IPS-20b (cell line): ENCODE data around the gene PPFIA1.

Experiments
- H3K27ac ChIP-seq: one replicate; pipeline ENCODE4 v1.5.1; 2013; ENCODE audit warnings: low read length
- H3K27me3 ChIP-seq: 2 replicates; pipeline ENCODE4 v1.6.1; 2013; ENCODE audit warnings: mild to moderate bottlenecking, low read length, inconsistent platforms; ENCODE audit not compliant: insufficient read depth
- H3K36me3 ChIP-seq: 2 replicates; pipeline ENCODE4 v1.6.1; 2013; ENCODE audit warnings: low read depth, mild to moderate bottlenecking, inconsistent platforms, low read length, moderate library complexity; ENCODE audit not compliant: insufficient read depth
- H3K4me1 ChIP-seq: 2 replicates; pipeline ENCODE4 v1.6.1; 2013; ENCODE audit warnings: mild to moderate bottlenecking, control low read depth, inconsistent platforms, low read length, moderate library complexity; ENCODE audit not compliant: insufficient read depth
- H3K4me3 ChIP-seq: 2 replicates; pipeline ENCODE4 v1.5.1; 2013; ENCODE audit warnings: mild to moderate bottlenecking, low read length, inconsistent platforms
- H3K9ac ChIP-seq: 2 replicates; pipeline ENCODE4 v1.6.1; 2013; ENCODE audit warnings: low read depth, mild to moderate bottlenecking, inconsistent platforms, low read length, moderate library complexity
- H3K9me3 ChIP-seq: 2 replicates; pipeline ENCODE4 v1.6.1; 2013; ENCODE audit warnings: mild to moderate bottlenecking, low read depth, low read length, inconsistent platforms; ENCODE audit not compliant: insufficient read depth

Gene PPFIA1

DNA sequence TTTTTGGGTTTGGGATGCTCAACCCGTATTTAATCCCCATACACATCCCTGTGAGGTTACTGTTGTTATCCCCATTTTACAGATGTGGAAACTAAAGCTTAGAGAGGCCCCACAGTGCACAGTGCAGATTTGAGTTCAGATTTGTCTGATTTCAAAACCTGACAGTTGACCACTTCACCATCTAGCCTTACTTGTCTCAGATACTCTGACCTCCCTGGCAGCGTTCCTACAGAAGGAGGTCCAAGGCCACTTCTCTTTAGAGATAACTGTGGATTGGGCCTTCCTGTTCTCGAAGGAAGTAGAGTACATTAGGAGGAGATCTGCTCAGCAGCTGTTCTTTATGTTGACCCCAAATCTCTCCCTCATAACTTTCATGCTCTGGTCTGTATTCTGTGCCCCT is 81.2 kb downstream of the PPFIA1 start:
- Histone ChIP-seq H3K9me3 (no peaks in the 10 kb centered on the region), H3K27me3 (no peaks in the 10 kb centered on the region), H3K36me3 (peaks cover 94% of the 10 kb centered on the region), H3K4me3 (no peak overlapping the region), H3K4me1 (no peaks in the 10 kb centered on the region), H3K27ac (no peak overlapping the region), H3K9ac (no peak overlapping the region)

- Histone ChIP-seq H3K9me3 (no peaks in the 10 kb centered on the region), H3K36me3 (peaks cover 94% of the 10 kb centered on the region), H3K27ac (no peak overlapping the region), H3K4me3 (no peak overlapping the region), H3K4me1 (no peaks in the 10 kb centered on the region), H3K9ac (no peak overlapping the region), H3K27me3 (no peaks in the 10 kb centered on the region)
Observed at GRCh38 chr11:70352100-70352499, 81.6 kb downstream of the PPFIA1 start.

DNA sequence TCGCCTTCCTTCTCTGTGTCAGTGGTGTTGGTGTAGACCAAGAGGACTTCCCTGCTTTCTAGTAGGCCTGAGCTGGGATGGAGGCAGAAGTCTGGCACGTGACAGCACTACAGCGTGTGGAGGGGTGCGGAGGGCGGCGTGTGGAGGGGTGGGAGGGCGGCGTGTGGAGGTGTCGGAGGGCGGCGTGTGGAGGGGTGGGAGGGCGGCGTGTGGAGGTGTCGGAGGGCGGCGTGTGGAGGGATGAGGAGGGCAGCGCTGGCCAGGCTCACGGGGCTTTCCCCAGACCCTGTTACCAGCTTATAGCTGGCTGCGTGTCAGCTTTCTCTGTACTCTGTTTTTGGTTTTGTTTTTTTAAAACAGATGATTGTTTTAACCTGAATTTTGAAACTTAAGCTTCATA is 82.1 kb downstream of the PPFIA1 start:
- no peaks in the 10 kb centered on the region for H3K27me3 ChIP-seq
- H3K9ac ChIP-seq: no peak overlapping the region
- no peaks in the 10 kb centered on the region for H3K4me1 ChIP-seq
- H3K36me3 ChIP-seq: peaks cover 92% of the 10 kb centered on the region
- no peak overlapping the region for H3K27ac ChIP-seq
- no peak overlapping the region for H3K4me3 ChIP-seq
- no peaks in the 10 kb centered on the region for H3K9me3 ChIP-seq

DNA sequence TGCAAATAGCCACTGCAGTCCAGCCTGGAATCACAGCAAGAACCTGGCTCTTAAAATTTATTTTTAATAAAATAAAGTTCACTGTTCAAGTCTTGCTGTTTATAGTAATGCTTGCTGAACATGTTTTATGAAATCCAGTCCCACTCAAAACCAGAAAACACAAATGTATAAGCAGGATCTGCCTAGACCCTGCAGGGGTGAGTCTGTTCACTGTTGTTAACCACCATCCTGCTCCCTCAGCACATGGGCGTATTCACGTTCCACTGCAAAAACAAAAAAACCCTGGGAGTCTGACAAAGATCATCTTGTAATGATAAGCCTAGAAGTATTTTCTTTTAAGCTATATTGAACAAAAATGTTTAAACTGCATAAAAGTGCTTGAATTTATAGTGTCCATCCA is 82.8 kb downstream of the PPFIA1 start:
- H3K36me3 ChIP-seq: peaks cover 94% of the 10 kb centered on the region
- no peaks in the 10 kb centered on the region for H3K4me1 ChIP-seq
- H3K9ac ChIP-seq: no peak overlapping the region

GRCh38 chr11:70353900-70354568 is 83.5 kb downstream of the PPFIA1 start:
- Histone ChIP-seq H3K36me3 (peaks cover 94% of the 10 kb centered on the region), H3K9me3 (no peaks in the 10 kb centered on the region), H3K27me3 (no peaks in the 10 kb centered on the region), H3K9ac (no peak overlapping the region), H3K4me1 (no peaks in the 10 kb centered on the region), H3K4me3 (no peak overlapping the region), H3K27ac (no peak overlapping the region)

More for the DNA sequence above, 82.8 kb downstream of the PPFIA1 start:
- Histone ChIP-seq H3K27ac (no peak overlapping the region), H3K27me3 (no peaks in the 10 kb centered on the region), H3K9me3 (no peaks in the 10 kb centered on the region), H3K4me3 (no peak overlapping the region)

GRCh38 chr11:70354629-70355028 is 84.1 kb downstream of the PPFIA1 start:
- Histone ChIP-seq H3K4me1 (no peaks in the 10 kb centered on the region), H3K4me3 (no peak overlapping the region), H3K27me3 (no peaks in the 10 kb centered on the region), H3K36me3 (peaks cover 94% of the 10 kb centered on the region), H3K9me3 (no peaks in the 10 kb centered on the region), H3K9ac (no peak overlapping the region), H3K27ac (no peak overlapping the region)

DNA sequence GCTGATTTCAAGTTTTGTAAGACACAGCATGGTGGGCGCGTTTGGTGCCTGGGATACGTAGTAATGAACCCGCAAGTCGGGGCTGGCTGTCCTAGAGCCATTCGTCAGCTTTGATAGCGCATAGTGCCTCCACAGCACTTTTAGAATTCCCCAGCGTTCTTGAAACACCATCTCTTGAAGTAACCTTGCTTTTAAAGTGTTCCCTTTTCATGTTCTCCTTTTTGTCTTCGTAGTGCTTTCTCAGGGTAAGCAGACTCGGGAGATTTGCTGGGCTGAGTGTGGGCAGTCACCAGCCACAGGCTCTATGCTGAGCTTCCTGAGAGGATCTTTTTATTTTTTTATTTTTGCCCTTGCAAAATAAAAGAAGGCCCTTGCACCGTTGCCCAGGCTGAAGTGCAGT is 88.3 kb downstream of the PPFIA1 start:
- Histone ChIP-seq H3K9me3 (no peaks in the 10 kb centered on the region), H3K27ac (no peak overlapping the region), H3K27me3 (no peaks in the 10 kb centered on the region), H3K36me3 (peaks cover 97% of the 10 kb centered on the region), H3K4me3 (no peak overlapping the region), H3K4me1 (no peaks in the 10 kb centered on the region), H3K9ac (no peak overlapping the region)

DNA sequence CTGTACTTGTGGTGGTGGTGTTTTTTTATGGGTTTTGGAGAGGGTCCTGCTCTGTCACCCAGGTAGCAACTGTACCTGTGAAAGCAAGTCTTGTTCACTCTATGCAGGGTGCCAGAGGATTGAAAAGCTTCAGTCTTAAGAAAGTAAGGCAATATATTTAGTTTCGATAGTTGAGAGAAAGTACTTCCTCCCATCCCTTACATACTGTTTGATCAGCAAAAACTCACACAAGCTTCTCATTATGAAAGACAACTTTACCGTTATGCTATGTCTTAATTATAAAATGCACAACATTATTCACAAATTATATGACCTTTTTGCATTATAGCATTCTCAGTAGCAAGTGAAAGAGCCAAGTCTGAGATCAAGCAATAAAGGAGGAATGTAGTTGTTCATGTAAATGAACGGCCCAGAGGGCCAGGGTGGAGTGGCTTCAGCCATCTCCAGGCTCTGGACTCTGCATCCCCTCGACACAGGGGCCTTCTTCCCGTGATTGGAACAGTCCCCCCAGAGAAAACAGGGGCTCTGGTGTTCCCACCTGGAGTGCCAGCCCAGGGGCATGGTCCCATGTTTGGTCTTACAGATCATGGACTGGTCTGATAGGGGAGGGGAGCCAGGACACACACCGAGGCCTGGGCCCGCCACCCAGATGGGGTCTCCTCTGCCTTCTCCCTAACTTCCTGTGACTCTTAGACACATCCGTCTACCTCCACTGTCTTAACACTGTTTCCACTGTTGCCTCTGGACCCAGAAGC is 89.1 kb downstream of the PPFIA1 start:
- Histone ChIP-seq H3K4me3 (no peak overlapping the region), H3K36me3 (peaks cover 97% of the 10 kb centered on the region), H3K4me1 (no peaks in the 10 kb centered on the region), H3K27me3 (no peaks in the 10 kb centered on the region), H3K27ac (no peak overlapping the region), H3K9ac (no peak overlapping the region), H3K9me3 (no peaks in the 10 kb centered on the region)

- Histone ChIP-seq H3K4me3 (no peak overlapping the region), H3K4me1 (no peaks in the 10 kb centered on the region), H3K9ac (no peak overlapping the region), H3K36me3 (peaks cover 97% of the 10 kb centered on the region), H3K27ac (no peak overlapping the region), H3K9me3 (no peaks in the 10 kb centered on the region), H3K27me3 (no peaks in the 10 kb centered on the region)
Observed at GRCh38 chr11:70360211-70360610, 89.7 kb downstream of the PPFIA1 start.

- H3K27me3 ChIP-seq: no peaks in the 10 kb centered on the region
- H3K9me3 ChIP-seq: no peaks in the 10 kb centered on the region
- H3K9ac ChIP-seq: no peak overlapping the region
- no peak overlapping the region for H3K4me3 ChIP-seq
- H3K4me1 ChIP-seq: no peaks in the 10 kb centered on the region
- no peak overlapping the region for H3K27ac ChIP-seq
- H3K36me3 ChIP-seq: peaks cover 87% of the 10 kb centered on the region
Observed at GRCh38 chr11:70364178-70364577, 93.7 kb downstream of the PPFIA1 start.

DNA sequence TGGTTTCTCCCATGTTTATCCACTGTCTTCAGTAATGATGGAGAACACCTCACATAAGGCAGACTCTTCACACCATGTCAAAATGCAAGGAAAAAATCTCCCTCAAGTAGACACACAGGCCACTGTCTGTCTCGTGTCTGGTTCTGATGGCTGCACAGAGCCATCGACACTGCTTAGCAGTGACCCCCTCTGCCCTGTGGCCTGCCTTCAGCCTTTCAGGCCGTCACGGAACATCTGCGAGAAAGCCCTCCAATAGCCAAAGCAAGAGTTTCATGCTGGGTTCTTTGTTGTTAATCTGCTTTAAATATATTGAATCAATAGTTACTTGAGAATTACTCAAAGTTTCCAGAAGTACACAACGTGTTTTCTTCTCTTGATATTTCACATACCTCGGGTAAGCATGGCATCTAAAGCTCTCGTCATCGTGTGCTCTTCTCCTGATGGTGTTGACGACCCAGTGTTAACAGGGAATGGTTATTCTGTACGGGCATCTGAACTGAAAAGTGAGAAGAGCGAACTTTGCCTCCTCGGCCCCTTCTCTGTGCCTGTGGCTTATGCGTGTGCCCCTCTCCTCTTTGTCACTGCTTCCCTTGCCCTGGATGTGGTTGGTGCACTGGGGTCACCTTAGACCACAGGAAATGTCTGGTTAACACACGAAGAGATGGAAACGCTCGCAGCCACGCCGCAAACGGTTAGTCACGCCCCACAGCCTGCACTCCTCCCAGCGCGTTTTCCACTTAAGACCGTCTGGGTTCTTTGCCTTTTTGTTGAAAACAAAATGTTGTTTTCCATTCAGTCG is 94.5 kb downstream of the PPFIA1 start:
- Histone ChIP-seq H3K27ac (no peak overlapping the region), H3K27me3 (no peaks in the 10 kb centered on the region), H3K9ac (no peak overlapping the region), H3K36me3 (peaks cover 79% of the 10 kb centered on the region), H3K9me3 (no peaks in the 10 kb centered on the region), H3K4me1 (no peaks in the 10 kb centered on the region), H3K4me3 (no peak overlapping the region)
